Measurements from ENCODE around the gene TMEM221. TPM values are rescaled to one million over a fixed set of nuclear protein-coding genes. Genes with fewer than 3 reads are reported as not detected.

The TMEM221 gene
- total RNA-seq, 1 donor from 2014 or later = not detected

DNA sequence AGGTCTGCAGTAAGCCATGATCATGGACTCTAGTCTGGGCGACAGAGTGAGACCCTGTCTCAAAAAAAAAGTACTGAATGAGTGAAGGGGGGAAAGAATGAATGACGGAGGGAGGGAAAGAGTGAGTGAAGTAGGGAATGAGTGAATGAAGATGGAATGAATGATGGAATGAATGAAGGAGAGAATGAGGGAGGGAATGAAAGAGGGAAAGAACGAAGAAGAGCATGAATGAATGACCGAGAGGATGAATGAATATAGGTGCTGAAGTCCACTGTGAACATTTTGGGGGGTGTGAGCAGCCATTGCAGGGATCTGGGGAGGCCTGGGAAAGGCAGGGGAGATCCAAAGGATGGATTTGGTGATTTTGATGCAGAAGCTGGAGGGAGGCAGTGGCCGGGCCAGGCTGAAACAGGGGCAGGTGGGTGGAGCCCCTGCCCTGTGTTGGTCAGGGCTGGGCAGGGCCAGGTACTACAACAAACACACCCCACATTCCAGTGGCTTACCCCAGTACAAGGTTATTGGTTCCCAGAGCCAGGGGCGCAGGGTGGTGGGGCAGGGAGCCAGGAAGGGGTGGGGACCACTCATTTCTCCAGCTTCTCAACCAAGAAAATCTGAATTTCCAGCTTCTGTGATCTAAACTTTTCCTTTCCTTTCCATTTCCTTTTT is 36.2 kb upstream of the TMEM221 start:
- peaks cover 8 to 14% of the 10 kb centered on the region in 2 donors for H3K36me3 ChIP-seq
- H3K9me3 ChIP-seq = no peaks in the 10 kb centered on the region
- no peaks in the 10 kb centered on the region for H3K27me3 ChIP-seq
- TF ChIP-seq, protein P1, sequence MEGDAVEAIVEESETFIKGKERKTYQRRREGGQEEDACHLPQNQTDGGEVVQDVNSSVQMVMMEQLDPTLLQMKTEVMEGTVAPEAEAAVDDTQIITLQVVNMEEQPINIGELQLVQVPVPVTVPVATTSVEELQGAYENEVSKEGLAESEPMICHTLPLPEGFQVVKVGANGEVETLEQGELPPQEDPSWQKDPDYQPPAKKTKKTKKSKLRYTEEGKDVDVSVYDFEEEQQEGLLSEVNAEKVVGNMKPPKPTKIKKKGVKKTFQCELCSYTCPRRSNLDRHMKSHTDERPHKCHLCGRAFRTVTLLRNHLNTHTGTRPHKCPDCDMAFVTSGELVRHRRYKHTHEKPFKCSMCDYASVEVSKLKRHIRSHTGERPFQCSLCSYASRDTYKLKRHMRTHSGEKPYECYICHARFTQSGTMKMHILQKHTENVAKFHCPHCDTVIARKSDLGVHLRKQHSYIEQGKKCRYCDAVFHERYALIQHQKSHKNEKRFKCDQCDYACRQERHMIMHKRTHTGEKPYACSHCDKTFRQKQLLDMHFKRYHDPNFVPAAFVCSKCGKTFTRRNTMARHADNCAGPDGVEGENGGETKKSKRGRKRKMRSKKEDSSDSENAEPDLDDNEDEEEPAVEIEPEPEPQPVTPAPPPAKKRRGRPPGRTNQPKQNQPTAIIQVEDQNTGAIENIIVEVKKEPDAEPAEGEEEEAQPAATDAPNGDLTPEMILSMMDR (IDR thresholded peaks at IDR 0.05) = no peak
- no peaks in the 10 kb centered on the region for H3K4me1 ChIP-seq
- DNase-seq (ENCODE audit: low spot score in 2 of 2) = no peak
- intact Hi-C loops (cut with DNase I) = no loop called here
- no peak overlapping the region for H3K4me3 ChIP-seq
- no peak overlapping the region for H3K27ac ChIP-seq

DNA sequence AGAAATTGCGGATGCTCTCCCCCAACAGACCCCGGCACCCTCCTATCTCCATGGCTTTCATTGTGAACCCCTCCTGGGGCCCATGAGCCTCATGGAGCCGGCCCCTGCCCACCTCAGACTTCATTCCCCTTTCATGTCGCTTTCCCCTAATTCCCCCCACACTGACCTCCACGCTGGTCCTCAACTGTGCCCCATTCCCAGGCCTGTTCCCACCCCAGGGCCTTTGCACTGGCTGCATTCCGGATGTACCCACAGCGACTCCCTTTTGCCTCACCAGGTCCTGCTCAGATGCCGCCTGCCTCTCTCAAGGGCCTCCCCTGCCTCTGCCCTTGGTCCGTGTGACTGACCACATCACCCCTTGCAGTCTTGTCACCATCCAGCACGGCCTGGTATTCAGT is 35.1 kb upstream of the TMEM221 start:
- intact Hi-C loops (cut with DNase I) = no loop called here
- H3K27ac ChIP-seq = no peak overlapping the region
- no peaks in the 10 kb centered on the region for H3K27me3 ChIP-seq
- no peaks in the 10 kb centered on the region for H3K9me3 ChIP-seq
- H3K36me3 ChIP-seq = peaks cover 8 to 14% of the 10 kb centered on the region in 2 donors
- DNase-seq (ENCODE audit: low spot score in 2 of 2) = no peak
- no peak overlapping the region for H3K4me3 ChIP-seq
- no peaks in the 10 kb centered on the region for H3K4me1 ChIP-seq
- TF ChIP-seq, protein P1 (IDR thresholded peaks at IDR 0.05) = no peak

DNA sequence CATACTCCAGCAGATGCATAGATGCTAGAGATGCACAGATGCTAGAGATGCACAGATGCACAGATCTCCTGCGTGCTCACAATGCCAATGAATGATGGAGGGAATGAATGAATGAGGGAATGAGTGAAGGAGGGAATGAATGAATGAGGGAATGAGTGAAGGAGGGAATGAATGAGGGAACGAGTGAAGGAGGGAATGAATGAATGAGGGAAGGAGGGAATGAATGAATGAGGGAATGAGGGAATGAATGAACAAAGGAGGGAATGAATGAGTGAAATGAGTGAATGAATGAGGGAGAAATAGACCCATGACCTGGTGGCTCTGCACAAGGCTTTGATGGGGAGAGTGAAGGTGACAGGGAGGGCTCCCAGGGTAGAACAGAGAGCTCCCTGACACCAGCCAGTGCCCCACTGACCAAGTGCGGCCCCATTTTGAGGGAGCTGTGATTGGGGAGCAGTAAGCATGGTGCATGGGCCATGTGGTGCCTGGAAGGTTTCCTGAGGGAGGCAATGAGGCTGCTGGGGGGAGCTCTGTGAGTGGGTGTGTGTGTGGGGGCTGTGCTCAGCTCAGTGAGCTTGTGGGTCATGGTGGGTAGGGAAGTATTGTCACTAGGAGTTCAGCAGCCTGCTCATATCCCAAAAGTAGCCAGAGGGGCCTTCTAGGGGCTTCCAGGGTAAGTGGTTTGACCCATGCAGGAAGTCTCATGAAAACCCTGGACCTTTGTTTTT is 34.6 kb upstream of the TMEM221 start:
- intact Hi-C loops (cut with DNase I) = no loop called here

DNA sequence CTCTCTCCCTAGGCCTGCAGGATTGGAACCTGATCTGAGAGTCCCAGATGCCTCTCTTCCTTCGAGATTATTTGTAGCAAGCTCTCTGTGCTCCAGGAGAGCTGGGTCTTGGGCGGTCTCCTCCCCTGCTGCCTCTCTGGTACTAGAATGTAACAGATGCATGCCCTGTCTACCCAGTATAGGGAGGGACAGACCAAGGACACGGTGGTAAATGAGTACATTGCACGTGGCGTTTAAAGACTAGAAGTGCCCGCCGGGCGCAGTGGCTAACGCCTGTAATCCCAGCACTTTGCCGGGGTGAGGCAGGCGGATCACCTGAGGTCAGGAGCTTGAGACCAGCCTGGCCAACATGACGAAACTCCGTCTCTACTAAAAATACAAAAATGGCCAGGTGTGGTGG is 33.5 kb upstream of the TMEM221 start:
- intact Hi-C loops (cut with DNase I) = no loop called here
- TF ChIP-seq, protein P1 (IDR thresholded peaks at IDR 0.05) = no peak
- no peak for DNase-seq (ENCODE audit: low spot score in 2 of 2)
- H3K27me3 ChIP-seq = no peaks in the 10 kb centered on the region
- H3K4me1 ChIP-seq = no peaks in the 10 kb centered on the region
- H3K9me3 ChIP-seq = no peaks in the 10 kb centered on the region
- no peak overlapping the region for H3K27ac ChIP-seq
- H3K4me3 ChIP-seq = no peak overlapping the region
- H3K36me3 ChIP-seq = peaks cover 7 to 8% of the 10 kb centered on the region in 2 donors

More for the DNA sequence above, 34.6 kb upstream of the TMEM221 start:
- Histone ChIP-seq H3K9me3 (no peaks in the 10 kb centered on the region), H3K27ac (no peak overlapping the region), H3K4me1 (no peaks in the 10 kb centered on the region), H3K27me3 (no peaks in the 10 kb centered on the region), H3K36me3 (peaks cover 8 to 14% of the 10 kb centered on the region in 2 donors), H3K4me3 (no peak overlapping the region)
- TF ChIP-seq, protein P1 (IDR thresholded peaks at IDR 0.05) = no peak
- no peak for DNase-seq (ENCODE audit: low spot score in 2 of 2)

GRCh38 chr19:17479325-17479791 is 30.9 kb upstream of the TMEM221 start:
- H3K27ac ChIP-seq = no peak overlapping the region
- TF ChIP-seq, protein P1 (IDR thresholded peaks at IDR 0.05) = no peak
- H3K27me3 ChIP-seq = no peaks in the 10 kb centered on the region
- intact Hi-C loops (cut with DNase I) = no loop called here
- no peak overlapping the region for H3K4me3 ChIP-seq
- no peak for DNase-seq (ENCODE audit: low spot score in 2 of 2)
- no peaks in the 10 kb centered on the region for H3K9me3 ChIP-seq
- H3K4me1 ChIP-seq = peaks cover 0 to 9% of the 10 kb centered on the region in 2 donors
- no peaks in the 10 kb centered on the region for H3K36me3 ChIP-seq
